HG02885 (cell line): Measurements from ENCODE around the gene IL1RAP.
"Not testable (repeated sequence)": the region's sequence is repeated elsewhere in the genome, so short reads cannot be mapped to it uniquely, and the experiment has no call there.

Experiments
- ATAC-seq: cut with Tn5 transposase; IDR thresholded peaks from one replicate; pipeline ENCODE4 v1.9.1; 2021; ENCODE audit warnings: mild to moderate bottlenecking; ENCODE audit not compliant: unreplicated experiment, poor library complexity

The IL1RAP gene

DNA sequence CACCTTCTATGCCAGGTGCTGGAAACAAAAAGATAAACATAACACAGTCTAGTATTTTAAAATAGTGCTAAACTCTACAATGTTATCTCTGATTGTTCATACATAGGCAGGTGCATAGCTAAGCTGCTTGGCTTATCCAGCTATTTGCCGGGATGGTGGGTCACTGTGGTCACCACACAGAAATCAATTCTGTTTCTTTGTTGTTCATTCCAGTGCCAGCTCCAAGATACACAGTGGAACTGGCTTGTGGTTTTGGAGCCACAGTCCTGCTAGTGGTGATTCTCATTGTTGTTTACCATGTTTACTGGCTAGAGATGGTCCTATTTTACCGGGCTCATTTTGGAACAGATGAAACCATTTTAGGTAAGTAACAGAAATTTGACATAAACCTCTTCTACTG lies 130.2 kb downstream of the IL1RAP start:
- no peak for ATAC-seq

DNA sequence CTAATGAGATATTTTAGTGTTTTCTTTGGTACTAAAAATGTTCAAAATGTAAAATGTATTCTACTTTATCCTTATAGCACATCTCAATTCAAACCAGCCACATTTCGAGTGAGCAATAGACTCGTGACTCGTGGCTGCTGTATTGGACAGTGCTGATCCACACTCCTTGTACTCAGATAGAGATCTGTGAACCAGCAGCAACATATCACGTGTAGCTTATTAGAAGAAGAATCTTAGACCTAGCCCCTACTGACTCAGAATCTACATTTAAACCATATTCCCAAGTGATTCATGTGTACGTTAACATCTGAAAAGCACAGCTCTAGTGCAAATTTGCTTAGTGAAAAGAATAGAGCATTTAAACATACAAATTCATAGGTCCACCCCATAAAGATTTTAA lies 130.9 kb downstream of the IL1RAP start:
- no peak for ATAC-seq

DNA sequence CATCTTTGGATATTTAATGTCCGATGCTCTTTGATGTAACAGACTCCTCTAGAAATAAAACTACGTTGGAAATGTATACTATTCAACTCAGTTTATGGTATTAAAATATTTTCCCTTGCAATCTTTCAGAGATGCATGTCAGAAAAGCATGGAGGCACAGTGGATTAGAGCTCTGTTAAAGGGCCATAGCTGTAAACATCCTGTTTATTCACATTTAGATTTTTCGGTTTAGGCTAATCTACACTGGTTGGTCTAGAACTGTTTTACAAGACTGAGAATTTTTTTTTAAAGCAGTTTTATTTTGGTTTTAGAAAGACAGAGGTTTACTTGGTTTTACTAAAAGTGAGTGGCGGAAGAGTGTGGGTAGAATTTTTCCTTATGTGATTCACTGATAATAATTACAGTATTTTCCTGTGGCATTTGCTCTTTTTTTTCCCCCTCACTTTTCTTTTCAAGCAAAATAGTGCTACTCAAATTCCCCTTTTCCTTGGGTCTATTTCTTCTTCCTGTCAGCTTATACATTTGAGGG lies 132.1 kb downstream of the IL1RAP start:
- ATAC-seq: no peak

DNA sequence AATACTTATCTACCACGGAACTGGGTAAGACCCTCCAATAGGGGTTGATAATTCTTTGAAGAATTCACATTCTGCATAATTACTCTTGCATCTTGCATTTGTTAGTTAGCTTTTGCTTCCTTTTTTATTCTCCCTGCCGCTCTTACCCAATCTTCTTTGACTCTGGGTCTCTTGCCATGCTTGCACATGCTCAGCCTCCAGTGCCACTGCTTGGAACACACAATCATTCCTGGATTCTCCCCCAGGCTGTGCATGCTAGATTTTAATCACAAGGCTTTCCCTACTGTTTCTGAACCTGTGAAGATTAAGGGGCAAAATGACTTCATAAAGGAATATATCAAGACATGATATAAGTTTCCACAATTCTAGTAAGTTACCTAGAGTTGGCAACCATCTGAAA lies 133.1 kb downstream of the IL1RAP start:
- no peak for ATAC-seq

DNA sequence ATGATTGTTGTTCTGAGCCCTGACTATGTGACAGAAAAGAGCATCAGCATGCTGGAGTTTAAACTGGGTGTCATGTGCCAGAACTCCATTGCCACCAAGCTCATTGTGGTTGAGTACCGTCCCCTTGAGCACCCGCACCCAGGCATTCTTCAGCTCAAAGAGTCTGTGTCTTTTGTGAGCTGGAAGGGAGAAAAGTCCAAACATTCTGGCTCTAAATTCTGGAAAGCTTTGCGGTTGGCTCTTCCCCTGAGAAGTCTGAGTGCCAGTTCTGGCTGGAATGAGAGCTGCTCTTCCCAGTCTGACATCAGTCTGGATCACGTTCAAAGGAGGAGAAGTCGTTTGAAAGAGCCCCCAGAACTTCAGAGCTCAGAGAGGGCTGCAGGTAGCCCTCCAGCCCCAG lies 142.0 kb downstream of the IL1RAP start:
- ATAC-seq: no peak

DNA sequence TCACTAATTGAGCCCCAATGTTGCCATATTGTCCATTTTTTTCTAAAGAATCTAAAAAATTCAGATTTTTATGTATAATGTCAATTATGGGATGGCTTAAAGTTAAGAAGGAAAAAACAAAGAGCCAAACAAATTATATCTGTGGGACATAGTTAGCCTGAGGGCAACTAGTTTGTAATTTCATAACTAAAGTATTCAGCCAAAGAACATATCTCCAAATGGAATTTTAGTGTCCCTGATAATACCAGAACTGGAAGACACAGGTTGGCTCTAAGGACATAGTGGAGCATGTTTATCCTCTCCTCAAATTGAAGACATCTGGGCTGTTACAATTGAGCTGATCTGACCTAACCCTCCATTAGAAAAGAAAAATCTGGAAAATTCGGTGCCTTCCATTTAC lies 144.2 kb downstream of the IL1RAP start:
- no peak for ATAC-seq

DNA sequence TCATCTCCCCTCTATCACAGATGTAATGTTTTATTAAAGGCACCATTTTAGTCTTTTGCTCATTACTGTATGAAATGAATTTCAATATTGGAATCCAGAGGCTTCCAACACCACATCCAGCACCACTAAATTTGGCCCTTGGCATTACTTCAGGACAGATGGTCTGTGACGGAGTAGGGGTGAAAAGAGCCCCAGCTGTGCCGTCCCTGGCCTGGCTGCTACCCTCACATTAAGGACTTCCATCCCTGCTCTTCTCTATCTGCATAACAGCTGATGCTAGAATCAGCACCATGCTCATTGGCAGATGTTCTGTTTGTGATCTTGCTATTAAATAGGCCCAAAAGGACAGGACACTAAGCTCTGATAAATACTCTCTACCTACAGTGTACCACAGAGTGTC lies 152.9 kb downstream of the IL1RAP start:
- no peak for ATAC-seq

DNA sequence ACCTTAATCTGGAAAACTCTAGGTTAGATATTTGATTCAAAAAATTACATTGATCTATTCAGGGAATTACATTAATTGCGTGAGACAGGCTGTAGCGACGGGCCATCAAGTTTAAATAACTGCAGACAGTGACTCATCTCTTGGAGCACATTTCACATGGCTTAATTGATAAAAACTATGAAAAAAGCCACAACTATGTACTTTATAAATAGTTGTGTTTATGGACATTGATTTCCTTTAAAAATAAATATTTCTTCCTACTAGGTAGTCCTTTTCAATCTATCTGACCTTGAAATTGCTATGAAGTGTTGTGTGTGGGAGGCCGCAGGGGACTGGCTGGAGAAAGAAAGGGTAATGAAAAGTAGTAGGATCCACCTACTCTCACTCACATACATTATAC lies 157.8 kb downstream of the IL1RAP start:
- ATAC-seq: no peak

DNA sequence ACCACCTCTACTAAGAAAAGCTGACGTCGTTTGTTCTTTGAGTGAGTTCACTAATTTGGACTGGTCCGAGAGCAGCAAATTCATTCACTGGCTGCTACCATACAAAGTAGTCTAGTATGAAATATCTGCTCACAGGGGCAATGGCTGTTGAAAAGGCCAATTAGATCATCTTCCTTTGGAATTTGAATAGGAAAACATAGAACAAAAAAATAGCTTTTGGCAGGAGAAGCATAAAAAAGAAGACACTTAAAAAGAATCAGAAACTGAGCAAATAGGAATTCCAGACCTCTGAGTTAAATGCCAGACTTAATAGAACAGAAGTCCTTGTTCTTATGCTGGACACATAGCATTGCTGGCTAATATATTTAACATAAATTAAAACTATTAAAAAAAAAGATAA lies 159.3 kb downstream of the IL1RAP start:
- ATAC-seq: no peak

DNA sequence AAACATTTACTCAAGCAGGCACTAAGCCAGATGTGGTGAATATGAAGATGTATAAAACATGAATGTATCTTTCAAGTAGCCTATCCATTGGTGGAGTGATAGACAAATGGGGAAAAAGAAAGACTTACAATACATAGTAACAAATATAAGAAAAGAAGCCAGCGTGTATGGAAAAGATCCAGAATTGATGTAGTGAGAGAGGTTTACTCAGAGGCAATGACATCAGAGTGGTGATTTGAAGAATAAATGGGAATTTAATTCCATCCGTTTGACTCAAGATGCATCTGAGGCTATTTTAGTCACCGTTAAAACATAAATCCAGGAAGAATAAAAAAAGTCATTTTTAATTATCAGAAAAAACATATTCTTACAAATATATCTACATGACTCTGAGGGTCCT lies 162.6 kb downstream of the IL1RAP start:
- no peak for ATAC-seq

DNA sequence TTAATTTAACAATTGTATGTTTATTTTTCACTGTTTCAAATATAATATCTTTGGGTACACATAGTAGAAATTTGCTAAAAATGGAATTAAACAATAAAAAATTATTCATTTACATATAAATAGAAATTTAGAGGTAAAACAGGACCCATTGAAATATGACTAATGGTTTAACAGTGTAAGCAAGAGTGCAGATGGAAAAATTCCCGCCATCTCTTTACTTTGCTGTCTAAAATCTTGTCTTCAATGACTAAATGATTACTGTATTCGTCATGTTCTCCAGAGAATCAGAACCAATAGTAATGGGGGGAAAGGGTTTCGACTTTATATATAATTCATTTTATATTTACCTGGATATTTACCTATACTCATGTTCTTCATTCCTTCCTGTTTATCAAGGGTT lies 163.1 kb downstream of the IL1RAP start:
- ATAC-seq: no peak

DNA sequence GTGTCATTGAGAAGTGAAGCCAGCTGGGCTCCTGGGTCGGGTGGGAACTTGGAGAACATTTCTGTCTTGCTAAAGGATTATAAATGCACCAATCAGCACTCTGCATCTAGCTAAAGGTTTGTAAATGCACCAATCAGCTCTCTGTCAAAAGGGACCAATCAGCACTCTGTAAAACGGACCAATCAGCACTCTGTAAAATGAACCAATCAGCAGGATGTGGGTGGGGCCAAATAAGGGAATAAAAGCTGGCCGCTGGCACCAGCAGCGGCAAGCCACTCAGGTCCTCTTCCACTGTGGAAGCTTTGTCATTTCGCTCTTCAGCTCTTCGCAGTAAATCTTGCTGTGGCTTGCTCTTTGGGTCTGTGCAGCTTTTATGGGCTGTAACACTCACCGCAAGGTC lies 164.0 kb downstream of the IL1RAP start:
- not testable (repeated sequence) for ATAC-seq

DNA sequence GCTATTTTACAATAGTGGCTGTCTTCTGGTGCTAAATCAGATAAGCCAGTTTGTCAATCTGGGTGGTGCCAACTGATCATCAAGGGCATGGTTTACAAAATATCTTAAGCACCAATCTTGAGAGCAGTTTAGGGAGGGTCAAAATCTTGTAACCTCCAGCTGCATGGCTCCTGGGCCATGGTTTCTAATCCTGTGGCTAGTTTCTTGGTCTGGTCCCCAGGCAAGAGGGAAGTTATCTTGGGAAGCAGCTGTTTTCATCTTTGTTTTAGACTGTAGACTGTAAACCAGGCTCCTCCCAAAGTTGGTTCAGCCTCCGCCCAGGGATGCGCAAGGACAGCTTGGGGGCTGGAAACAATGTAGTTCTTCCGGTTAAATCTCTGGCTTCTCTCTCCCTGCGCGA lies 166.8 kb downstream of the IL1RAP start:
- ATAC-seq: no peak

DNA sequence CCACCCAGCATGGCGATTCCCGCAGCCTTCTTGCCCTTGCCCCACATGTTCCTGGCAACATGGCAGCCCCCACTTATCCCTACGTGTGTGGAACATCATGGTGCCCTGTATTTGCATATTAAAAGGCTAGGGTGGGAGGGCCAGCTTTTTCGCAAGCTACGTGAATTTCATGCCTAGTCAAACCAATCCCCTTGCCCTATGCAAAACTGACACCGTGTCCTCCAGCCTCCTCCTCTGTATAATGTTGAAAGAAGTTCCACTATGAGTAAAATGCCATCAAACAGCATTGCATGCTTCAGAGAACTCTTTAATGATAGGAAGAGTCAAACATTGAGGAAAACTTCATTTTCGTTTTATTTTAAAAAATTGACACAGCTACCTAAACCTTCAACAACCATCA lies 170.9 kb downstream of the IL1RAP start:
- no peak for ATAC-seq

DNA sequence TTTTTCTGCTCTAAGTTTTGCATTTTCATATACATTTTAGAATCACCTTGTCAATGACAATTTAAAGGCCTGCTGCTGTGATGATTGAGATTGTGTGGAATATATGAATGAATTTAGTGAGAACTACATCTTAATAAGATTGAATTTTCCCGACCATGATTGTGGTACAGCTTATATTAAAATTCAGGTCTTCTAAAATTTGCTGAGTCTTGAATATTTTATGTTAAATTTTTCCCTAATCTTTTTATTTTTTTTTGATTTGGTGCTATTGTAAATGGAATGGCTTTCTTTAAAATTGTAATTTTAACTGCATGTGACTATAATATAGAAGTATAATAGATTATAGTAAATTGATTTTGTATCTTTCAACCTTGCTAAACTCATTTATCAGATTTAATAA lies 172.1 kb downstream of the IL1RAP start:
- no peak for ATAC-seq

DNA sequence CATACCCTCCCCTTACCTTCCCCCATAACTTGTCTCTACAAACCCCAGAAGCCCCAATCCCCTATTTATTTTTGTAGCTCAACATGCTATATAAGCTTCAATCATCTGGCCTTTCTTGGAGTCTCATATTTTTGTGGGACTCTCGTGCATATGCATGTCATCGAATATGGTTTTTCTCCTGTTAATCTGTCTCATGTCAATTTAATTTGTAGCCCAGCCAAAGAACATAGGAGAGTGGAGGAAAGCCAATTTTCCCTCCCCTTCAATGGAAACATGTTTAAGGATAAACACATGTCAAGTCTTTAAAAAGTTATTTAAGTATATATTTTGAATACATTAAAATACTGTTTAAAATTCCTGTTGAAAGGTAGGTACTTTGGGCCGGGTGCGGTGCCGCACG lies 176.4 kb downstream of the IL1RAP start:
- ATAC-seq: no peak

DNA sequence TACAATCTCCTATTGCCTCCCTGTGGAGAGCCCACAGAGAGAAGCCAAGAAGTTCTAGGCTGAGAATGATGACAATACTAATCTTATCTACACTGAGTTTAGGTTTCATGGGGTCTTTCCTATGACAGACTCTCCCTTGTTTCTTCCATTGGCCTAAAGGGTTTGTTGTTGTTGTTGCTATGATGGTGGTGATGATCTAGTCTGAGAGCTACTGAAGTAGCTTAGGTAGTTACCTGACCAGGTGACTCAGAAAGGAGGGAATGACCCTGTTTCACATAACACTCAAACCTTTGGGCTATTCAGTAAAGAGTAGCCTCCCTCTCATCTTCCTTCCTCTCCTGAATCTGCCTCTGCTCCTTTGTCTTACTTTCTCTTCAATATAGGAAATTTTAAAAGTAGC lies 178.4 kb downstream of the IL1RAP start:
- no peak for ATAC-seq

DNA sequence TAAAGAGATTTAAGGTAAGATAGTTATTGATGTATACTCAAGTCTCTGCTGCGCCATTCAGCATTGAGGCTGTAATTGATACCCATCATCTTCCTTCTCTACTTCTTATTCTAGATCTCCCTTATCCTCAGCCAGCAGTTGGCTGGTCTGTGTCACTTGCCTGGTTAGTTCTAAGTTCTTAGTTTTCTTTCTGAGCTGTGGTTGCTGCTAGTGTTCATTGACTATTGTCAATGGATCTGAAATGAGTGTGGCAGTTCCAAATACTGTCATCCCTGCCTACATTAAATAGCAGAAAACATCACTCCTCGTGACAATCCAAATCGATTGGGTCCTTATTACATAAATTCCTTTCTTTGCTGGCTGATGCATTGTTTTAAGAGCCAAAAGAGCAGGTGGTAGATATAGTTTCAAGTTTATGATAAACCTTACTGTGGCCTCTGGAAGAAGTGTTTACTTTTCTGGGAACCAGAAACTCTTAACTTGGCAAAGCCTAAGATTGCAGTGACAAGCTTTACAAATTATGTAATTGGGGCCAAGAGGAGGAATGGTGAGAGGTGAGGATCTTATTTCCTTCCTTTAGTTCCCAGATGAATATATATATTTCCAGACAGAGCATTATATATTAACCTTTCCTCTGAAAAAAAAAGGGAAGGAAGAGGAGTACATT lies 180.6 kb downstream of the IL1RAP start:
- no peak for ATAC-seq

DNA sequence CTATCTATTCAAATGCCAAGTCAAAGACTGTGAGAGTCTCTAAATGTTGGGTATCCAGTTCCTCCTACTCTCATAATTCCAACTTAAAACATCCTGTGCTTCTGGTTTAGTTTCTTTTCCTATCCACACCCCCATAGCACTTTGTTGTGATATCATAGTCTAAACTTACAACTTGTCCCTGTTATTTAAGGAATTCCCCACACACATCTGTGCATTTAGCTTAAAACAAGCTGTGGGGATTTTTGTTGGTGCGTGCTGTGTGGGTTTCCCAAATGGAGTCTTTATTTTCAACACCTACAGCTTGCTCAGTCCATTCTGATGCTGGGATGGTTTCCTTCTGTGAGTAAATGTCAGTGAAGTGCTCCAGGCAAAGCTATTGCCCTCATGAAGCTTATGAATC lies 181.3 kb downstream of the IL1RAP start:
- no peak for ATAC-seq

DNA sequence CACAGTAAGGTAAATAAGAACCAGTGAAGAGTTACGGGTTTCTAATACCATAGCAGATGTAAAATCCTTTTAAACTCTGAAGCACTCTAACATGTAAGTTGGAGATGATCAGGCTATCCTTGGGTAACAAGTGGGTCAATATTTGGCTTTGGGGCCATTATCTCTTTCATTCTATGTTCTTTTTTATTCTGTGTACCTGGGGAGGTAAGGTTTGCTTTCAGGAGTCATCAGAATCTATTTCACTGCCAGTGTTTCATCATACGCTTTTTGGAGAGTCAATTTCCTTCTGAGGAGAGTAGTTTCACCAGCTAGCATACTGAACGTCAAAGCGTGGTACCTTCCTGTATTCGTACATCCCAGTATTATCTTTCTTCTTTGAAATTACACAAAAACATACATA lies 182.1 kb downstream of the IL1RAP start:
- no peak for ATAC-seq

DNA sequence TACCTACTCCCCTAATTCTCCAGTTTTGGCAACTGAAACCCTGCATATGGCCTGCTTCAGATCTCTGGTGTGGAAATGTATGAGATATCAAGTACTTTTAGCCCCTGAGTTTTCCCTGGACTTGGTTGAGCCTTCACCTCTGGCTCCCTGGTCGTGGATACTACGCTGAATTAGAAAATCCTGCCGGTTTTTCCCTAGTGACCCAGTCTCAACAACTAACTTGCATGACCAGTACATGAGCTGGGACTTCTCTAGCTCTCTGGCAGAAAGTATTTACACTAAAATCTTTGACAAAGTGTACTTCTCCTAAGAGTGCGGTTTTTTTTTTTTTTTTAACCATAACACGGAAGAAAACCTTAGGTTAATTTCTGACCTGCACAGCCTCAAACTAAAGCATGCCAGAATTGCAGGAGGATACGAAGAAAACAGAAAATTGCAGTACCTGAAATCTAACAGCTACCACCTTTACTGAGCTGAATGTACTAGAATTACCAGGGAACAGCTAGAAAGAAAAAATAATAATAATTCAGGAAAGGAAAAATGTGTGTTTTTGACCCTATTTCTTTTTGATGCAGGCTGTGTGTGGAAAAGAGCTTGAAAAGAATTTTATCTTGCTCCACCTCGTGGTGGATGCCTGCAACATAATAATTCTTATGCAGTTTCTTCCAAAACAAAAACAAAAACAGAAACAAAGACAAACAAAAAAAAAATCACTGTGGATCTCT lies 183.1 kb downstream of the IL1RAP start:
- ATAC-seq: no peak

DNA sequence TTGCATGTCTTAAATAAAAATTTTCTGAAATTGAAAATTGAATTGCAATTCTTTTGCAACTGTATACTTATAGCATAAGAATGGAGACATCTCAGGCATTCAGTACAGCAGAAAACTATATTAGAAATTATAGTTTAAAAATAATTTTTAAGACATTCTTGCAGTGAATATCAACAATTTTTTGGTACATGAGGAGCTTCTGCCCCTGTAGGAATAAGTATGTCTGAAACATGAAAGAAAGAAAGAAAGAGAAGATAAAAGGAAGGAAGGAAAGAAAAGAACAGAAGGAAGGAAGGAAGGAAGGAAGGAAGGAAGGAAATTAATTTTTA lies 183.6 kb downstream of the IL1RAP start:
- ATAC-seq: no peak
